HG03280 (cell line): ENCODE data around the gene RASGEF1C.

Experiments used
- ATAC-seq: cut with Tn5 transposase; IDR thresholded peaks from one replicate; pipeline ENCODE4 v1.9.1; 2021; ENCODE audit warnings: mild to moderate bottlenecking, moderate library complexity; ENCODE audit not compliant: unreplicated experiment

The RASGEF1C gene

GRCh38 chr5:180180421-180180820 lies 28.6 kb downstream of the RASGEF1C start:
- ATAC-seq: no peak

- ATAC-seq: no peak
Observed at GRCh38 chr5:180179442-180180420, 29.3 kb downstream of the RASGEF1C start.

- no peak for ATAC-seq
Observed at GRCh38 chr5:180178531-180179441, 30.2 kb downstream of the RASGEF1C start.

DNA sequence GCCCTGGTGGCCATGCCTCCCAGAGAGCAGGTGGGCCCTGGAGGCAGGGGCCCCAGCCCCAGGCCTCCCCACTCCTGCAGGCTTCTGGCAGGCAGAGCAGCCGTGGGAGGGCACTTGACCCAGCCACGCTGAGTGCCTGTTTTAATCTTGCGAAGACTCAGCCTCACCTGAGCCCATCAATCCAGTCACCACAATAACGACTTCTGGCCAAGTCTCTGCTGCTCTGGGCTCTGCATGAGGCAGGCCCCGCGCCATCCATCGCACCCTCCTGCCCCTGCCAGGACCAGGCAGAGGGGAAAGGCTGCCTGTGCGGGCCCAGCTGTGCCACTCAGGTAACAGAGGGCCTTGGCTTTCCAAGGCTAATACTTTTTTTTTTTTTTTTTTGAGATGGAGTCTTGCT lies 32.8 kb downstream of the RASGEF1C start:
- ATAC-seq: no peak

GRCh38 chr5:180175015-180175431 lies 34.0 kb downstream of the RASGEF1C start:
- no peak for ATAC-seq

DNA sequence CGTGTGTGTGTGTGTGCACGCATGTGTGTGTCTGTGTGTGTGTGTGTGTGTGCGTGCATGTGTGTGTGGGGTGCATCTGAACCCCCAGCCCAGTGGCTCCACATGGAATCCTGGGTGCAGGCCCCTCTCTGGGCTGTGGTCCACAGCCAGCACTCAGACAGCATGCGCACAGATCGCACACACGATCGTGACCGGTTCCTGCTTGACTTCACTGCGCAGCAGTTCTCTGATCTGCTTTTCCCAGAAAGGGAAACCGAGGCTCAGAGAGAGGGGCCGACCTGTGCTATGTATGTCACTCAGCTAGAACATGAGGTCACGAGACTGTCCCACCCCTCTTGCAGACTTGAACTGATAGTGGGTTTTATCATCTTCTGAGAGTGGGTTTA lies 34.4 kb downstream of the RASGEF1C start:
- no peak for ATAC-seq

GRCh38 chr5:180173875-180174586 lies 35.0 kb downstream of the RASGEF1C start:
- no peak for ATAC-seq

DNA sequence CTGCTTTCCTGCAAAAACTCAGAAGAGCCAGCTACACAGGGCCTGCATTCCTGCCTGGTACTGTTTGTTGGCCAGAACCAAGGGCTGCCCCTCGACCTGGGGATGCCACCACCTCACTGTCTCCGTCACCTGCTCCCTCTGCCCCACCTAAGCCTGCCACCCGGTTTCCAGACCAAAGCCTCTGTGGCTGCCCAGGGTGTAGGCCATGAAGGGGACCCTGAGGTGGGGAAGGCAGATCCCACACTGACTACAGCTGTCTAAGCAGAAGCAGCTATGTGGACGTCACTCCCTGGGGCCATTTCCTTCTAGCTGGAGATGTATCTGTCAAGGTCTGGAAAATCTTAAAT lies 35.8 kb downstream of the RASGEF1C start:
- ATAC-seq: no peak

GRCh38 chr5:180172447-180173197 lies 36.4 kb downstream of the RASGEF1C start:
- no peak for ATAC-seq

DNA sequence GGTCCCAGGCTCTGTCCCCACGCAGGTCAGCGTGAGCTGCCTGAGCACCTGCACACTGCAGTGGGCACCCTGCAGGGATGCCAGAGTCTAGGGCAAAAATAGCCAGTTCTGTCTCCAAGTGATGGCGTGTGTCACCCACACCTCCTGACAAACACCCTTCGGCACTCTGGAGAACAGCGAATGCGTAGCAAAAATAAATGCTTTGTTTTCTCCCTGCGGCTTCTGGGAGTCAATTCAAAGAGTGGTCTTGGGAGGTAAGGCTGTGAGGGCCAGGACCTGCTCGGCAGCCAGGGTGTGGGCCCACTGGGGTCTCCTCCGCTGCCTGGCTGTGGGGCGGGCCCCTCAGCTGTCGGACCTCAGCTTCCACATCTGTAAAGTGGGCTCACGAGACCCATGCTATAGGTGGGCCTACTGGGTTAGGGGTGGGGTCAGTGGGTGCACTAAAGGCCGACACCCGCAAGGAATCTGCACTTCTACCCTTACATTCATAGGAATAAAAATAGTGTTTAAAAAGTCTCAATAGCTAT lies 37.4 kb downstream of the RASGEF1C start:
- ATAC-seq: no peak

DNA sequence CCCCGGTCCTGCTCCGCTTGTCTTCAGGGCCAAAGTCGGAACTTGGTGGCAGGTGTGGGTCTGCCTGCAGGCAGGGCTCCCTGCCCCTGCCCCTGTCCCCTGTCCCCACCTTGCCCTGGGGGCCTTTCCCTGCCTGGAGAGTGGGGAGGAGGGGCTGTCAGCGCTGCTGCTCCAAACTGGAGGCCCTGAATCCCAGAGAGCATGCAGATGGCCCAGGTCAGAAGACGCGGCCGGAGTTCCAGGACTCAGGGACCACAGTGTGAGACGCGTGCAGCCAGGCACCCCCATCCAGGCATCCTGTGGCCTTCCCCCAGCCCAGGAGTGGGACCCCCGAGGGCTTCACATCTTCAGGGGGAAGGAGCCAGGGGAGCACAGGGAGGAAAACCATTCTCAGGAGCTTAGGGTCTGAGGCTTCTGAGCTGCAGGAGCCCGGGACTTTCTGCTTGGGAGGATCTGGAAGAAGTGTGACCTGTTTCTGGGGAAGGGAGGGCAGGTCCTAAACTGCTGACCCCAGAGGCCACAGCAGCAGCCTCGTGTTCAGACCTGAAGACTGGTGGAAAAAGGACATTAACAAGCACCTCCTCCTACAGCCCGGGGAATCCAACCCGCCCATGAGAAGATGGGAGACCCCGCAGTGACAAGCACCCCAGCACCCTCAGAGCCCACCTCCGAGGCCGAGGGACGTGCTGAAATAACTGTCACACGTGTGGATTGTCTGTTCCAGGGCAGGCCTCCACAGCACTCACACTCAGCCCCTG lies 38.0 kb downstream of the RASGEF1C start:
- no peak for ATAC-seq

DNA sequence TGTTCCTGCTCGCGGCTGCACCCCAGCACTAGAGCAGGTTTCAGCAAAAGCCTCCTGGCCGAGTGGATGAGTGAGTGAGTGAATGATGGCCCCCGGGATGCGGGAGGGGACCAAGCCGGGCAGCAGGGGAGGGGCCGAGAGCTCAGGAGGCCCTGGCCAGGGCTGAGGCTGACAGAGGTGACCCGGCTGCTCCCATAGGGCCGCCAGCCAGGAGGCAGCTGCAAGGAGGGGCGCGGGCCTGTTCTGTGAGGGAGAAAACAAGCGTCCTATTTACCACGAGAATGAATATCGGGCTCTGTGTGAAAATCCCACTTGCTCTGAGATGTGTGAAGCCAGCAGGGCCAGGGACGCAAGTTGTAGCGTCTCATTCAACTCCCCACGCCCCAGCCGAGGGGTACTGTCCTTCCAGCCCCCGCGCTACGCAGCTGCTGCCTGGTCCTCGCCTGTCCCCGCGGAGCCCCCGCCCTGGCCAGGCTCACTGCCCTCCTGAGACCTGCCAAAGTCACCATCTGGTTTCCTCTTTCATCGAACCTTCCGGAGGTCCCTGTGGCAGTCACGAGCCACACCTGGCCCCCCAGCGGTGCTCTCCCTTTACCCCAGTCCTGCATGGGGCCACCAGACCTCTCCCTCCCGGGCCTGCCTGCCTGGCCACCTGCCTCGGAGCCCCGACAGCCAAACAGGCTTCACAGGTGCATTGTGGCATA lies 38.8 kb downstream of the RASGEF1C start:
- ATAC-seq: no peak

DNA sequence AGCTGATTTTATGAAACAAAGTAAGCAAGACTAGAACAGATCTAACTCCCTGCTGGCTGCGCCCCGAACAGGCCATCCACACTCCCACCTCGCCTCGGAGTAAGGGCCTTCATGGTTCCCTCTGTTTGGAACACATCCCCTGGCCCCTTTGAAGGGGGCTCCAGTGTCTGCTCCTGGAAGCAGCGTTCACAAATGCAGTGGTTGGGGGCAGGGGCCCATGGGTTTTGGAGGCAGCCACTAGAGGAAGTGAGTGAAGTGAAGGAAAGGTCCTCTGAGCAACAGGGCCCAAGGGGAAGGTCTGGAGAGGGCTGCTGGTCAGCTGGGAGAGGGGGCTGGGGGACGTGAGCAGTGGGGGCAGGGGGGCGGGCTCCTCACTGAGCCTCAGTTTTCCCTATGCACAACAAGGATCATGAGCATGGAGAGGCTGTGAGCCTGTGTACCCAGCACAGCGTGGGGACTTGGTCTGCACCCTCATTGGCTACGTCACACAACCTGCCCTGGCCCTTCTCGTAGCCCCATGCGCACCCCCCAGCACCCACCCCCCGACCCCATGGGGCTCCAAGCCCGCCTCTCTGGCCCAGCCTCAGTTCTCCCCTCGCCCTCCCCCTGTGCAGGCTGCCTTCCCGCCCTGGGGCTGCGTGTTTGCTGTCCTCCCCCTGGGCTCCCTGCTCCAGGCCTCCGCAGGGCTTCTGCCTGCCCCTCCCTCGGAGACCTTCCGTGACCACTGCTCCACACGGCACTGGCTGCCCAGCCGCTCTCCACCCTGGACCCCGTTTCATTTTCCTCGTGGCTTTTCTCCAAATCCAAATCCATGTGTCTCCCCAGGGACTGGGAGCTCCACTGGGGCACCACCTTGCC lies 39.5 kb downstream of the RASGEF1C start:
- ATAC-seq: no peak

- ATAC-seq: no peak
Observed at GRCh38 chr5:180168758-180169157, 40.3 kb downstream of the RASGEF1C start.

DNA sequence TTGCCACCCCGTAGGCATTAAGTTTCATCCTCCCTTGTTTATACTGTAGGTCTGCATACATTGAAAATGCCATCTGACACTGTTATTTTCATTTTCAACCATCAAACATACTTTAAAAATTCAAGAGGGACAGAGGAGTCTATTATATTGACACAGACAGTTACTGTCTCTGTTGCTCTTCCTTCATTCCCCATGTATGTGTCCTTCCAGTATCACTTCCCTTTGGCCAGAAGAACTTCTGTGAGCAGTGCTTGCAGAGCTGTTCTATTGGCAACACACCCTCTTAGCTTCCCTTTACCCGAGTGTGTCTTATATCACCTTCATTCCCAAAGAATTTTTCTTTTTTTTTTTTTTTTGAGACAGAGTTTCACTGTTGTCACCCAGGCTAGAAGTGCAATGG lies 42.8 kb downstream of the RASGEF1C start:
- no peak for ATAC-seq

GRCh38 chr5:180162304-180162661 lies 46.7 kb downstream of the RASGEF1C start:
- ATAC-seq: no peak

- no peak for ATAC-seq
Observed at GRCh38 chr5:180161420-180162303, 47.3 kb downstream of the RASGEF1C start.
